Nephron (organoid): ENCODE data around the gene LRRD1.

Experiments
- H3K27ac Mint-ChIP-seq, 3 experiments: 2 replicates each; pipeline ENCODE4 v1.8.0; 2020; ENCODE audit warnings: mixed read lengths in 3 of 3, mild to moderate bottlenecking in 2 of 3, moderate library complexity in 1 of 3
- H3K27me3 Mint-ChIP-seq: 2 replicates; pipeline ENCODE4 v1.8.0; 2021; ENCODE audit warnings: low read depth, mild to moderate bottlenecking, moderate library complexity, mixed read lengths
- H3K36me3 Mint-ChIP-seq: 2 replicates; pipeline ENCODE4 v1.8.0; 2020; ENCODE audit warnings: low read depth, mixed read lengths
- H3K4me1 Mint-ChIP-seq: 2 replicates; pipeline ENCODE4 v1.8.0; 2020; ENCODE audit warnings: mixed read lengths
- H3K4me3 Mint-ChIP-seq, 3 experiments: 2 replicates each; pipeline ENCODE4 v1.8.0; 2020; ENCODE audit warnings: mild to moderate bottlenecking in 3 of 3, mixed read lengths in 3 of 3, moderate library complexity in 2 of 3
- H3K9me3 Mint-ChIP-seq: 2 replicates; pipeline ENCODE4 v1.8.0; 2020; ENCODE audit warnings: mixed read lengths
- TF ChIP-seq, protein P1 (sequence below), 3 experiments: fragments of 200-600 bp; sonication (generic); IDR thresholded peaks; one replicate each; pipeline ENCODE4 v1.5.0; 2021; ENCODE audit warnings: antibody characterized with exemption in 3 of 3; ENCODE audit not compliant: unreplicated experiment in 3 of 3

LRRD1 gene

DNA sequence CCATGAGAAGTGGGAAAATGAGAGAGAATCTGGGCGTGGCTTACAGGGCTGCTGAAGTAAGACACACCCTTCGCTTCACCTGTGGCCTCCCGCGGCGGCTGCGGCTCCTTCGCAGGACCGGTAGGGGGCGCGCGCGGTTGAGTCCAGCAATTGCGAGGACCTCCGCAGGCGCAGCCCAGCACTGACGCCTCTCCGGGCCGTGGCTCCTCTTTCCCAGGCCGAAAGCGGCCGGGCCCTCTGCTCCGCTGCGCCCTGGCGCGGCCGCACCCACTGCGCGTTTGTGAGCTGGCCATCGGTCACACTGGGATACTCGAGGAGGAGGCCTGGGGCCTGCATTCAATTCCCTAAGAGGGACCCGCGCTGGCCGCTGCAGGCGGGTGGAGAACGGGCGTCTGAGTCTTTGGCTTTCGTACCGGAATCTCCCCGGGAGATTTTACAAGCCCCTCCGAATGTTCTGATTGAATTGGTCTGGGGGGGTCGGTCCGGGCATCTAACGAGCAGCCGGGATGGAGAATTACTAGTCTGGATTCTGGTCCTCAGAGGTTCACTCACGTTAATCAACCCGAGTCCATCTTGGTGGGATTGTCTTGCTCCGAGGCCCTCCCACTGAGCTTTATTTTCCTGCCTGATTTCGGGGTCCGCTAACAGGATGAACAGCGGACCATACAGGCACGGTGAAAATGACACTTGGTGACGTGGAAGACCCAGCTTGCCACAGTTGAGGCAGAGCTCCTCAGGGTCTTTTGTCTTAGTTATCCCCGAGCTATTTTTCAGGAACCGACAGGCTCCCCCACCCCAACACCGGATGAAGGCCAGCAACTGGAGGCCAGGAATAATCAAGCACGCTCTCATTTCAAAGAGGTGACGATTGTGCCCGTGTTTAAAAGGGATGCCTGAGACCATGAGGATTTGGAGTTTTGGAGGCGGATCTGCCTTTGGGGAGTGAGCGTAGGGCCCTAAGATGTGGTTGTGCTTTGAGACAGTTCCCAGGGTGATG lies at the start of gene LRRD1:
Gene LRRD1, minus strand, starts transcription at position 215 of the 997 bp plus-strand sequence. CDS start 13,940 bp downstream, outside the sequence.
- no peak within 1 kb of the TSS for H3K27ac Mint-ChIP-seq
- peak within 1 kb of the TSS; percentile 50 to 68 (median 63) for H3K4me3 Mint-ChIP-seq
- no peaks in the 10 kb centered on the region for H3K27me3 Mint-ChIP-seq
- H3K9me3 Mint-ChIP-seq, result peaks cover 19% of the 10 kb centered on the region
- H3K36me3 Mint-ChIP-seq, result no peaks in the 10 kb centered on the region
- H3K4me1 Mint-ChIP-seq, result peaks cover 9% of the 10 kb centered on the region
- TF ChIP-seq, protein P1, sequence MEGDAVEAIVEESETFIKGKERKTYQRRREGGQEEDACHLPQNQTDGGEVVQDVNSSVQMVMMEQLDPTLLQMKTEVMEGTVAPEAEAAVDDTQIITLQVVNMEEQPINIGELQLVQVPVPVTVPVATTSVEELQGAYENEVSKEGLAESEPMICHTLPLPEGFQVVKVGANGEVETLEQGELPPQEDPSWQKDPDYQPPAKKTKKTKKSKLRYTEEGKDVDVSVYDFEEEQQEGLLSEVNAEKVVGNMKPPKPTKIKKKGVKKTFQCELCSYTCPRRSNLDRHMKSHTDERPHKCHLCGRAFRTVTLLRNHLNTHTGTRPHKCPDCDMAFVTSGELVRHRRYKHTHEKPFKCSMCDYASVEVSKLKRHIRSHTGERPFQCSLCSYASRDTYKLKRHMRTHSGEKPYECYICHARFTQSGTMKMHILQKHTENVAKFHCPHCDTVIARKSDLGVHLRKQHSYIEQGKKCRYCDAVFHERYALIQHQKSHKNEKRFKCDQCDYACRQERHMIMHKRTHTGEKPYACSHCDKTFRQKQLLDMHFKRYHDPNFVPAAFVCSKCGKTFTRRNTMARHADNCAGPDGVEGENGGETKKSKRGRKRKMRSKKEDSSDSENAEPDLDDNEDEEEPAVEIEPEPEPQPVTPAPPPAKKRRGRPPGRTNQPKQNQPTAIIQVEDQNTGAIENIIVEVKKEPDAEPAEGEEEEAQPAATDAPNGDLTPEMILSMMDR (IDR thresholded peaks at IDR 0.05; ENCODE audit: unreplicated experiment in 3 of 3), result peak; percentile 69 to 84 (median 84)

DNA sequence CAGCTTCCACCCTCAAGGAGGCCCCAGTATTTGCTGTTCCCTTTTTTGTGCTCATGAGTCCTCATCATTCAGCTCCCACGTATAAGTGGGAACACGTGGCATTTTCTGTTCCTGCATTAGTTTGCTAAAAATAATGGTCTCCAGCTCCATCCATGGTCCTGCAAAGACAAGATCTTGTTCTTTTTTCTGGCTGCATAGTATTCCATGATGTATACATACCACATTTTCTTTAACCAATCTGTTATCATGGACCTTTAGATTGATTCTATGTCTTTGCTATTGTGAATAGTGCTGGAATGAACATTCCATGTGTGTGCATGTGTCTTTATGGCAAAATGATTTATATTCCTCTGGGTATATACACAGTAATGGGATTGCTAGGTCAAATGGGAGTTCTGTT lies 49.8 kb upstream of the LRRD1 start:
- H3K27ac Mint-ChIP-seq, result no peak overlapping the region
- no peaks in the 10 kb centered on the region for H3K9me3 Mint-ChIP-seq
- H3K27me3 Mint-ChIP-seq, result peaks cover 3% of the 10 kb centered on the region
- no peak overlapping the region for H3K4me3 Mint-ChIP-seq
- peaks cover 69% of the 10 kb centered on the region for H3K36me3 Mint-ChIP-seq
- H3K4me1 Mint-ChIP-seq, result no peaks in the 10 kb centered on the region
- TF ChIP-seq, protein P1 (IDR thresholded peaks at IDR 0.05; ENCODE audit: unreplicated experiment in 3 of 3), result no peak

DNA sequence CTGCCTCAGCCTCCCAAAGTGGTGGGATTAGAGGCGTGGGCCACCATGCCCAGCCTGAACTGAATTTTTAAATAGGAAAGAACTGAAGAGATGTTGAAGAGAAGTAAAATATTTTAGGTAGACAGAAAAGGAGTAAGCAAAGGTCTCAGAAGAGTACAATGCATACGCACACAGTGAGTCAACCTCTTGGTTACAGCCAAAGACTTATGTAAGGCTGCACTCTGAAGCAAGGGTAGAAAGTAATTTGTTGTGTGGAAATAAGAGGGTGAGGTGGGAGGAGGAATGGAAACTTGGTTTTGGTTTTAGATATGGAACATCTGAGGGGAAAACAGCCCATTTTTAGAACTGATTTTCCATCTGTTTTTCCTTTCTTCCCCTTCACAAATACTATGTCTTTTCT lies 49.2 kb upstream of the LRRD1 start:
- TF ChIP-seq, protein P1 (IDR thresholded peaks at IDR 0.05; ENCODE audit: unreplicated experiment in 3 of 3), result no peak
- H3K27me3 Mint-ChIP-seq, result peaks cover 3% of the 10 kb centered on the region
- H3K9me3 Mint-ChIP-seq, result no peaks in the 10 kb centered on the region
- H3K4me3 Mint-ChIP-seq, result no peak overlapping the region
- no peaks in the 10 kb centered on the region for H3K4me1 Mint-ChIP-seq
- no peak overlapping the region for H3K27ac Mint-ChIP-seq
- H3K36me3 Mint-ChIP-seq, result peaks cover 65% of the 10 kb centered on the region

DNA sequence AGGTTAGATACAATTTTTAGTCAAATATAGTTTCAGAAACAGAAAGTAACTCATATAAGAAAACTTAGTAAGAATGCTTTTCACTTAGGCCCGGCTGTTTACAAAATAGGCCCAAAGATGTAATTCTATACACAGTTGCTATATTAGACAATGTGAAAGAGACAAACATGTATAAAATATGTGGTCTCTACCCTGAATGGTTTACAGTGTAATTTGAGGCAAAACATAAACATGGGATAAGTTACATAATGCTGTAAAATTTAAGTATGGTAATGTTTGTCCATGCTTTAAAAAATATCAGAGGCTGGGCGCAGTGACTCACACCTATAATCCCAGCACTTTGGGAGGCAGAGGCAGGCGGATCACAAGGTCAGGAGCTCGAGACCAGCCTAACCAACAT lies 48.0 kb upstream of the LRRD1 start:
- peaks cover 58% of the 10 kb centered on the region for H3K36me3 Mint-ChIP-seq
- TF ChIP-seq, protein P1 (IDR thresholded peaks at IDR 0.05; ENCODE audit: unreplicated experiment in 3 of 3), result no peak

DNA sequence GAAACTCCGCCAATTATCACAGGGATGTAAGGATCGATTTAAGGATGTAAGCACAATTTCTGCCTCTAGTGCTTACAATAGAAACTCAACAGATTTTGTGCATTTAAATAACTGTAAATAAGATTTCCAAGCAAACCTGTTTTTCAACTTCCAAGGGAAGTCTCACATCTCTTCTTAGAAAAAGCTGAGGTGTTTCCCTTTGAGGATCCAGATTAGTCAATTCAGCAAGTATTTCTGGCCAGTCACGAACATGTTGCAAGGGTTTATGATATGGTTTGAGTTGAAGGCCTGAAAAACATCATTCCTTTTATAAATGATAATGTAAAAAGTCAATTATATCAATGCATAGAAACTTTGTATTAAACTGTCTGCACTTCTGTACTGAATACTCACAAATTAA lies 42.8 kb upstream of the LRRD1 start:
- Mint-ChIP-seq H3K4me3 (no peak overlapping the region), H3K27ac (no peak overlapping the region), H3K36me3 (peaks cover 67% of the 10 kb centered on the region), H3K4me1 (no peaks in the 10 kb centered on the region), H3K9me3 (no peaks in the 10 kb centered on the region), H3K27me3 (no peaks in the 10 kb centered on the region)
- TF ChIP-seq, protein P1 (IDR thresholded peaks at IDR 0.05; ENCODE audit: unreplicated experiment in 3 of 3), result no peak

More for the DNA sequence above, 48.0 kb upstream of the LRRD1 start:
- H3K27me3 Mint-ChIP-seq, result peaks cover 3% of the 10 kb centered on the region
- H3K27ac Mint-ChIP-seq, result no peak overlapping the region
- H3K9me3 Mint-ChIP-seq, result no peaks in the 10 kb centered on the region
- H3K4me1 Mint-ChIP-seq, result no peaks in the 10 kb centered on the region
- no peak overlapping the region for H3K4me3 Mint-ChIP-seq
